MM.1S (cell line): Measurements from ENCODE around the gene SMG7.

ENCODE experiments used
- DNase-seq: peaks from one replicate; pipeline ENCODE4 v3.0.0-alpha.2; 2015
- H2AFZ ChIP-seq: fragments of 300-600 bp; sonication (generic); 2 replicates; pipeline ENCODE4 v1.6.0; 2016; ENCODE audit warnings: antibody characterized with exemption, low read length
- H3F3A ChIP-seq: fragments of 300-600 bp; sonication (generic); 2 replicates; pipeline ENCODE4 v1.6.1; 2016; ENCODE audit warnings: mild to moderate bottlenecking, antibody characterized with exemption, low read length, moderate library complexity, mixed read lengths; ENCODE audit not compliant: insufficient read depth
- H3K27ac ChIP-seq: fragments of 300-600 bp; sonication (generic); 2 replicates; pipeline ENCODE4 v1.5.1; 2016; ENCODE audit warnings: mild to moderate bottlenecking, low read length
- H3K27me3 ChIP-seq: fragments of 300-600 bp; sonication (generic); replicated peaks from 2 replicates; pipeline ENCODE4 v1.6.0; 2016; ENCODE audit warnings: low read length; ENCODE audit not compliant: insufficient read depth
- H3K36me3 ChIP-seq: fragments of 300-600 bp; sonication (generic); replicated peaks from 2 replicates; pipeline ENCODE4 v1.6.1; 2016; ENCODE audit warnings: mild to moderate bottlenecking, low read length, mixed read lengths; ENCODE audit not compliant: insufficient read depth
- H3K4me1 ChIP-seq: fragments of 300-600 bp; sonication (generic); 2 replicates; pipeline ENCODE4 v1.6.1; 2016; ENCODE audit warnings: low read length, mixed read lengths
- H3K4me2 ChIP-seq: fragments of 300-600 bp; sonication (generic); 2 replicates; pipeline ENCODE4 v1.6.0; 2016; ENCODE audit warnings: low read depth, low read length
- H3K4me3 ChIP-seq: fragments of 300-600 bp; sonication (generic); 2 replicates; pipeline ENCODE4 v1.5.1; 2016; ENCODE audit warnings: low read length, mixed read lengths
- H3K79me2 ChIP-seq: fragments of 300-600 bp; sonication (generic); 2 replicates; pipeline ENCODE4 v1.6.1; 2016; ENCODE audit warnings: mixed run types, low read length, mixed read lengths
- H3K9ac ChIP-seq: fragments of 300-600 bp; sonication (generic); 2 replicates; pipeline ENCODE4 v1.6.1; 2016; ENCODE audit warnings: low read length, mixed read lengths
- H3K9me2 ChIP-seq: fragments of 300-600 bp; sonication (generic); replicated peaks from 2 replicates; pipeline ENCODE4 v1.6.1; 2016; ENCODE audit warnings: mild to moderate bottlenecking, low read length, mixed read lengths; ENCODE audit not compliant: insufficient read depth
- H3K9me3 ChIP-seq: fragments of 300-600 bp; sonication (generic); replicated peaks from 2 replicates; pipeline ENCODE4 v1.6.1; 2016; ENCODE audit warnings: mild to moderate bottlenecking, low read length, mixed read lengths; ENCODE audit not compliant: insufficient read depth
- H4K20me1 ChIP-seq: fragments of 300-600 bp; sonication (generic); 2 replicates; pipeline ENCODE4 v1.6.1; 2016; ENCODE audit warnings: mild to moderate bottlenecking, low read length, moderate library complexity, mixed read lengths; ENCODE audit not compliant: insufficient read depth
- CTCF ChIP-seq: fragments of 300-600 bp; sonication (generic); IDR thresholded peaks from 2 replicates; pipeline ENCODE4 v1.5.1; 2016; ENCODE audit warnings: antibody characterized with exemption, low read length, mixed read lengths
- EZH2 ChIP-seq: fragments of 300-600 bp; sonication (generic); optimal IDR thresholded peaks from 2 replicates; pipeline ENCODE3; 2017; ENCODE audit warnings: low read depth, mild to moderate bottlenecking, antibody characterized with exemption, low read length, mixed read lengths
- EZH2phosphoT487 ChIP-seq: fragments of 300-600 bp; sonication (generic); IDR thresholded peaks from 2 replicates; pipeline ENCODE4 v1.6.1; 2018; ENCODE audit warnings: antibody characterized with exemption, low read length

The SMG7 gene

DNA sequence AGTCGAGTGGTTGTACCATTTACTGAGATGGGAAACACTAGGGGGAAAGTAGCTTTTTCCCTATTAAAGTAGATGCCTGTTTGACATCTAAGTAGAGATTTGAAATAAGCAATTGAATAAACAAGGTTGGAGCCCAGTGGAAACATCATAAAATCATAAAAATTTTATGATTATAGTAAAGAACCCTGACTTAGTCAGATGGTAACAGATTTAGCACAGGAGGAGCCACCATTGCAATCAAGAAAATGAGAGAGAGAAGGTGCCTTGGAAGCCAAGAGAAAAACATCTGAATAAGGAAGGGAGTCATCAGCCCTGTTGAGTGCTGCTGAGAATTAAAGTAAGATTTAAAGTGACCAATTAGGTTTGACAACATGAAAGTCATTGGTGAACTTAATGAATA is 49.8 kb downstream of the SMG7 start:
- no peak overlapping the region for H2AFZ ChIP-seq
- H3K4me3 ChIP-seq = no peak overlapping the region
- DNase-seq = no peak
- no peaks in the 10 kb centered on the region for H3K4me1 ChIP-seq
- peaks cover 16% of the 10 kb centered on the region for H3K79me2 ChIP-seq
- no peaks in the 10 kb centered on the region for H3K27me3 ChIP-seq
- no peaks in the 10 kb centered on the region for H3K9me2 ChIP-seq
- H3K9me3 ChIP-seq = no peaks in the 10 kb centered on the region
- no peak overlapping the region for H3K27ac ChIP-seq
- H3F3A ChIP-seq = no peaks in the 10 kb centered on the region
- peaks cover 22% of the 10 kb centered on the region; the same call in 1 of the 2 replicates for H3K36me3 ChIP-seq
- no peak for TF ChIP-seq EZH2
- no peak for TF ChIP-seq CTCF
- no peak for TF ChIP-seq EZH2phosphoT487
- no peak overlapping the region for H3K9ac ChIP-seq
- H4K20me1 ChIP-seq = no peaks in the 10 kb centered on the region
- H3K4me2 ChIP-seq = no peak overlapping the region

GRCh38 chr1:183528577-183528976 is 56.3 kb downstream of the SMG7 start:
- Histone ChIP-seq H3K9me3 (no peaks in the 10 kb centered on the region), H3K4me3 (no peak overlapping the region), H3K36me3 (peaks cover 31% of the 10 kb centered on the region)

GRCh38 chr1:183533617-183534174 is 61.4 kb downstream of the SMG7 start:
- H2AFZ ChIP-seq = no peak overlapping the region
- no peak overlapping the region for H3K9ac ChIP-seq
- H3K4me3 ChIP-seq = no peak overlapping the region
- no peak overlapping the region for H3K4me2 ChIP-seq
- no peaks in the 10 kb centered on the region for H3K9me2 ChIP-seq
- no peak overlapping the region for H3K27ac ChIP-seq
- DNase-seq = no peak
- peaks cover 11% of the 10 kb centered on the region for H3K79me2 ChIP-seq
- peaks cover 29% of the 10 kb centered on the region for H3K36me3 ChIP-seq
- no peaks in the 10 kb centered on the region for H4K20me1 ChIP-seq
- H3K27me3 ChIP-seq = no peaks in the 10 kb centered on the region
- H3K4me1 ChIP-seq = no peaks in the 10 kb centered on the region
- H3F3A ChIP-seq = no peaks in the 10 kb centered on the region
- TF ChIP-seq CTCF (no peak), EZH2phosphoT487 (no peak), EZH2 (no peak)
- H3K9me3 ChIP-seq = no peaks in the 10 kb centered on the region

More at GRCh38 chr1:183528577-183528976, 56.3 kb downstream of the SMG7 start:
- Histone ChIP-seq H3K9ac (no peak overlapping the region), H3K79me2 (peaks cover 18% of the 10 kb centered on the region), H3K27ac (no peak overlapping the region), H3K4me1 (no peaks in the 10 kb centered on the region), H3F3A (no peaks in the 10 kb centered on the region), H4K20me1 (no peaks in the 10 kb centered on the region), H3K4me2 (no peak overlapping the region), H3K9me2 (no peaks in the 10 kb centered on the region), H2AFZ (no peak overlapping the region), H3K27me3 (no peaks in the 10 kb centered on the region)
- TF ChIP-seq EZH2 (no peak), EZH2phosphoT487 (no peak), CTCF (no peak)
- DNase-seq = no peak
